Stimulated activated CD8-positive, alpha-beta memory T cell treated with anti-CD3 and anti-CD28 coated beads, Interleukin-4, amount 100 ng/mL, for 4 hours (primary cell): ENCODE measurements around the gene GDF3.
"Not testable (repeated sequence)": the region's sequence is repeated elsewhere in the genome, so short reads cannot be mapped to it uniquely, and the experiment has no call there.

Experiments used
- DNase-seq, 2 donors: peaks; one replicate each; pipeline ENCODE4 v3.0.0-alpha.2; 2020; ENCODE audit warnings: low read depth in 2 of 2, low spot score in 1 of 2

The GDF3 gene

DNA sequence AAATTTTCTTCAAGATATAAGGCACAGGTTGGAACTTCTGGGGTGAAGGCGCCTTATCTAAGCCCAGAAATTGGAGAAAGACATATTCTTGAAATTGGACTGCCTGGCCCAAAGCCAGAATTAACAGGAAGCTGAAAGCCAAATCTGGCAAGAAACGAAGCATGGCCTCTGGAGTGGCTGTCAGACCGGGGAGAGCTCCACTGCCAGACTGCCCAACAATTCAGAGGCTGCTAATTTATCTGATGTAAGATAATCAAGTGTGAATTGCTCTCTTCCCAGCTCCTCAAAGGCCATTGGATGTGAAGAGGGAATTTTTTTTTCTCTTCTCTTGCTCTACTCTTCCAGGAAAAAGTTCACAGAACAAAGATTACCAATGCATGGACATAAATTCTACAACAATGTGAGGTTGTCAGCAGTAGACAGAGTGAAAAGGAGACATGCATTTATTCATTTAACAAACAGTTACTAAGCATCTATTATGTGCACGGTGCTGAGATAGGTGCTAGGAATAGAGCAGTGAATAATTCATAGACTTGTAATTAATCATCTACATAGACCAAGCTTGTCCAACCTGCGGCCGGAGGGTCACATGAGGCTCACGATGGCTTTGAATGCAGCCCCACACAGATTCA lies at the start of gene GDF3:
TSS of gene GDF3 (minus strand) at position 210 of the 632 bp plus-strand sequence. CDS start at position 163, 47 bp downstream.
- DNase-seq = no peak

DNA sequence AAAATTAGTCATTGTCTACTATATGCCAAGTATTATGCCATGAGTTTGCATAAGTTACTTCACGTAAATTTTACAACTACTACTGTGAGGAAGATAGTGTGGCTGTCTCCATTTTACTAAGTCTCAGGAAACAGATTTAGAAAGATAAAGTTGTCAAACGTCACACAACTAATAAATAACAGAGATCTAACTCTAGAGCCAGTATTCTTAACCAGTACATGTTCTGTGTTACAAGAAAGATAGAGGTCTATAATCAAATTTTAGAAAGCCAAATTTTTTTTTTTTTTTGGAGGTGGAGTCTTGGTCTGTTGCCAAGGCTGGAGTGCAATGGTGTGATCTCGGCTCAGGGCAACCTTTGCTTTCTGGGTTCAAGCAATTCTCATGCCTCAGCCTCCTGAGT lies 37.4 kb upstream of the GDF3 start:
- no peak for DNase-seq

DNA sequence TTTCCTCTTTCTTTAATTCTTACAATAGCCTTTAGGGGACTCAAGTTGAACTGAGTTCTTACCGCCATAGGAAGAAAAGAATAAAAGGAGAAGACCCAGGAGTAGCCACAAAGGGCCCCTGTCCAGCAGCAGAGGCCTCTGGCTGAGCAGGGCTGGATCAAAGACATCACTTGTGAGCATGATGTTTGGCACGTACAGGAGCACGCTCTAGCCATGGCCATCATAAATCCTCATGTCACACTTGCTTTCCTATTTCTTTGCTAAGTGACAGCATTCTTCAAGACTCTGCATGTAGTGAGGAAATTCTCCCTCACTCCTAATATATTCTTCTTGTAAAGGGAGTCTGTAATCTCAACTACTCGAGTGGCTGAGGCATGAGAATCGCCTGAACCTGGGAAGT lies 35.9 kb upstream of the GDF3 start:
- no peak for DNase-seq

DNA sequence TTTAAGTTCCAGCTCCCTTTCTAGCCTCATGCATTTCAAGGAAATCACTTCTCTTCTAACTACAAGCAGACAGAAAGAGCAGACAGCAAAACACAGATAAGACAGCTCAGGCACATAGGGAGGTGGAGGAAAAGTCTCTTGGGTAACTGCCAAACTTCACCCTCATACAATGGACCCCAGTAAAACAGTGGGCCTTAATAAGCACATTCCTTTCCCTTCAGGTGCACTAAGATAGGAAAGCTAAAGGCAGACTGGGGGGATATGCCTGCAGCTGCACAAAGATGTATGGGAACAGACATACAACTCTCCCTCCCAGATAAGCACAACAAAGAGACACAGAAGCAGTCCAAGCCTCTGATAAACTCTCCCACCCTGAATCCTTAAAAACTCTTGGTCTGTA lies 35.4 kb upstream of the GDF3 start:
- DNase-seq = not testable (repeated sequence)

DNA sequence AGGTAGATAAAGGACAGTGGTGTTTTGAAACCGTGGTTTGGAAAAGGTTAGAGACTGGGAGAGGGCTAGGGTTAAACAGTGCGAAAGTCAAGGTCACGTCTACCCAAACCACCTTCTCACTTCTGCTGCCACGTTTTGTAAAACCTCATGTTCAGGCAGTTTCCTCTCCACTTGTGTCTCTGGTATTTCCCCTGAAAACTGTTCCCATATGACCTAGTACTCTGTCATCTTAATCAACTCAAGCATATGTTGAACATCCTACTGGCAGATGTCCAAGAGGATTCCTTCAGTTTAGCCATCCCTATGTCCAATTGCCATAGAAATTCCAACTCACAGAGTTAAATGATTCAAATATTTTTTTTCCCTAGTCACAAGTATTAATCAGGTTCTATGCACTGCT lies 34.2 kb upstream of the GDF3 start:
- DNase-seq = no peak

DNA sequence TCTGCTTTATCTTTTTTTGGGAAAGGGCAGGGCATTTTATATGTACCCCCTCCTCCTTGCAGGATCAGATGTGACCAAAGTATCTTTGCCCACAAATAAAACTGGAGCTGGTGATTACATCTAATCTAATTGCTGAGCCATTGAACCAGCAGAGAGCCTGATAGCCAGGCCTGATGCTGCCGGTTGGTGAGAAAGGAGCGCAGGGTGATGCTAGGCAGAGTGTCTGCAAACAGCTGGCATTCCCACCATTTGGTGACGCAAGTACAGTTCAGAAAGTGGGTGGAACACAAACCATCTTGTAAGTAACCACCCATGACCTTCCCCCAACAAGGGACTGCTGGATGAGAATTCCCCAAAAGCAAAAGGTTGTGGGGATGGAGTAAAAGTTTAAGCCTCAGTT lies 28.4 kb upstream of the GDF3 start:
- DNase-seq = no peak

DNA sequence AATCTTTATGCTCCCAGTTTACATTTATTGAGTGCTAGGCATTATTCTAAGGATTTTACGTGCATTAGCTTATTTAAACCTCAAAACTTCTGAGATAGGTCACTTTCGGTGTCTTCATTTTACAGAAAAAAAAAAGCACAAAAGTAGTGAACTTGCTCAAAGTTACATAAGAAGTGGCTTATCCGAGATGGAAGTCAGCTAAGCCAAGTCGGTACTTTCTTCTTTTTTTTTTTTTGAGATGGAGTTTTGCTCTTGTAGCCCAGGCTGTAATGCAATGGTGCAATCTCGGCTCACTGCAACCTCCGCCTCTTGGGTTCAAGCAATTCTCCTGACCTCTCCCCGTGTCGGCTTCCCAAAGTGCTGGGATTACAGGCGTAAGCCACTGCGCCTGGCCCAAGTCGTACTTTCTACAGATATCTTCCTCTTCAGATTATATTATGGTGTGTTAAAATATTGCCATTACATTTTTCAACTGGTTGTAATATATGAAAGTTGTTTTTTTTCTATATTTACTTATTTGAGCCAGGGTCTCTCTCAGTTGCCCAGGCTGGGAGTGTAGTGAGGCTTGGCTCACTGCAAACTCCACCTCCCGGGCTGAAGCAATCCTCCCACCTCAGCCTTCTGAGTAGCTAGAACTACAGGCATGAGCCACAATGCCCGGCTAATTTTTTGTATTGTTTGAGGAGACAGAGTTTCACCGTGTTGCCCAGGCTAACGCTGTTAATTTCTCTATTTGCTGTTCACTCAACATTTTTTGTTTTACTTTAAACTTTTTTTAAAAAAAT lies 24.6 kb upstream of the GDF3 start:
- no peak for DNase-seq

DNA sequence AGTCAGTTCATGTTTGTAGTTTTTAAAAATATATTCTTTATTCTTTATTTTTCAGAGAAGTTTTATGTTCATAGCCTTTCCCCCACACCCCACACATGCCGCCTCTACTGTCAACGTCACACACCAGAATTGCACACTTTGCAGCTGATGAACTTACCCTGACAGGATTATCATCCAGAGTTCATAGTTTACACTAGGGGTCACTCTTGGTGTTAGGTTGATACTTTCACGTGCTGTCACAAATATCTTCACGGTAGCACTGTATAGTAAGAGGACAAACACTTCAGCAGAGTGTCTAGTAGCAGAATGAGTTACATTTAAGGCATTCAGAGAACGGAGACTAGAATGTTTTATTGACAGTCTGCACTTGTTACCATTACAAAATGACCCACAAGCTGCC lies 20.8 kb upstream of the GDF3 start:
- no peak for DNase-seq

DNA sequence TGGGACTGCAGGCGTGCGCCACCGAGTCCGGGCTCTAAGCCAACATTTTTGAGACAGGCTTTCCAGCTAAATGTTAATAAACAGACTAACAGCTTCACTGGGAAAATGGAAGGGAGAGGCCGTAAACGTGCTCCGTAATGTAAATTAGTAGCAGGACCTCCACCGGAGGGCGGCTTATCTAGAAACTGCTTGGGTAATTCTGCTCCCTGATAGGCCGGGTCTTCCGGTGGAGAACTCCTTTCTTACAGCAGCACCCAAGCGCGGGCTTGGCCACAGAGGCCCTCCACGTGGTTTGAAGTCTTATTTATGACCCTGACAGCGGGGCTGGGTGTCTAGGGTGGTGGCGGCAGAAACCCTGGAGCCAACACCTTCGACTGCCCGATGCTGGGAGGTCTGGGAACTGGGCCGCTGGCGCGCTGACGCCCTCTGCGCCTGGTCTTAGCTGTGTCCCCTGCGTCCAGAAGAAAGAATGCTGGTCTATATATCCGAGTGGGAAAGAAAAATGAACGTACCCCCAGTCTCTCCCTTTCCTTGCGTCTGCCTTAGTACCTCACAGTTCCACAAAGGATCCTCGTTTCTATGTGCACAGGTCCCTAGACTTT lies 17.4 kb upstream of the GDF3 start:
- no peak for DNase-seq

DNA sequence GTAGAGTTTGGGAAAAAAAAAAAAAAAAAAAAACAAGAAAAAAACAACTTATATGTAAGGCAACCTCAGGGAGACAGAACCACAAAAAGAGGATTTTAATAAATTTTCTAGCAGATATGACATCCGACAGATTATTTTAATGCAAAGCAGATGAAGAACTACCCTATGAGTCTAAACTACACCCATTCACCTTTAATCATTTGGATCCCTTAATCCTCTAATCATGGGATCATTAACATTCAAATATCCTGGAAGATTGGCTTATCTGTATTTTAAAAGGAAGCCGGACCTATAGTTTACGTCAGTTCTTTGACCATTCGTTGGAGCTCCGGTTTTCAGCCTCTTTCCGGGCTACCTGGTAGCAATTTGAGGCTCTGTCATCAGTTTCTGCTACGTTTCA lies 15.6 kb upstream of the GDF3 start, which contains the start of gene DPPA3:
TSS of gene DPPA3 (plus strand) at position 301 of the 400 bp plus-strand sequence. CDS start 138 bp downstream, outside the sequence.
- no peak for DNase-seq

DNA sequence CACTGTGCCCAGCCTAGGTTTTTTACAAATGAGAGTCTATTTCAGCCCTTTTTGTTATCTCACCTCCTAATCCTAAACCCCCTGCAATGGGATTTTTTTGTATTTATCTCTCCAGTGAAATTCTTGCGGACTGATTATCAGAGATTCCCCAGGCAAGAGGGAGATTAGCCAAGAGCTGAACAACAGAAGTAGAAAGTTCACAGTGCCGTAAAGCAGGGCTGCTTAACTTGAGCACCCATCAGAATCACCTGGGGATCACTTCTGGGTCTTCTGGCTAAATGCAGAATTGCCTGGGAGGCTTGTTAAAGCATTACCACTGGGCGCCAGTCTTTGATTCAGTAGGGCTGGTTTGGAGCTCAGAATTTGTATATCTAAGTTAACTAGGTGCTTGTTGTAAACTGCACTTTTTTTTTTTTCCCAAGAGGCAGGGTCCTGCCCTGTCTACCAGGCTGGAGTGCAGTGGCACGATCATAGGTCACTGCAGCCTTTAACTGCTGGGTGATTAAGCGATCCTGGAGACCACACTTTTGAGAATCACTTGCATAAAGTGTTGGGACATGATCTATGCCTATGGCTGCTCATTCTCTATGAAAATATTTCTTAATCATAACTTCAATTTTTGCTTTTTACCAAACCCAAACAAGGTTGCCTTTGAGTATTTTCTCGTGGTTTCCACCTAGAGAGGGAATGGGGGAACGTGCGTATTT lies 14.5 kb upstream of the GDF3 start:
- no peak for DNase-seq

DNA sequence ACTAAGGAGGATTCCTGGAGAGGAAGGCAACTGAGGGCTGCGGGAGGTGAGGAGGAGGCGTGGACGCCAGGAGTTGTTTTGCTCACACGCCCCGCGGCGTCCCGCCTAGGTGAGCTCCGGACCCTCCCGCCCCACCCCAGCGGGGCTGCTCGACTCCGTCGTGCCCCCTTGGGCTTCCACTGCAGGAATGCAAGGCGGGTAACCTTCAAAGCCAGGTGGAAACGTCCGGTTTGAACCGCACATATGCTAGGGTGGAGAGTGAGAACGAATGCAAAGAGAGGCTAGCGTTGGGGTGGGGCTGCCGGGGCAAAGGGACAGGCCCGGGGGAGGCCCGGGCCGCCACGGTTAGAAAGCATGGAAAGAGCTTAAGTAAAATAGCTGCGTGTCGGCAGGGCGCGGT lies 10.3 kb upstream of the GDF3 start:
- no peak for DNase-seq

DNA sequence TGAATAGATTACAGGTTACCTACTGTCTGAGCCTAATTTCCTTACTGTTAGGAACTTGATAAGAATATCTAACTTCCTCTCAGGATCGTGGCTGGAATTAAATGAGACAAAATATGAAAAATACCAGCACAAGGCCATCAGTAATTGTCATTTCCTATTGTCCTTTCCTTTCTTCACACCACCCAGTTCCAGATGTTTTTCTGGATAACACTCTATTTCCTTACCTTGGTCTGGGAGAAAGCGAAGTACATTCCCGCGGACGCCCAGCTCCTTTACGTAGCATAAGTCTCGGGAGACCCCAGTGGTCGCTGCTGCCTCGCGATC lies 376 bp downstream of the GDF3 start:
- DNase-seq = no peak

DNA sequence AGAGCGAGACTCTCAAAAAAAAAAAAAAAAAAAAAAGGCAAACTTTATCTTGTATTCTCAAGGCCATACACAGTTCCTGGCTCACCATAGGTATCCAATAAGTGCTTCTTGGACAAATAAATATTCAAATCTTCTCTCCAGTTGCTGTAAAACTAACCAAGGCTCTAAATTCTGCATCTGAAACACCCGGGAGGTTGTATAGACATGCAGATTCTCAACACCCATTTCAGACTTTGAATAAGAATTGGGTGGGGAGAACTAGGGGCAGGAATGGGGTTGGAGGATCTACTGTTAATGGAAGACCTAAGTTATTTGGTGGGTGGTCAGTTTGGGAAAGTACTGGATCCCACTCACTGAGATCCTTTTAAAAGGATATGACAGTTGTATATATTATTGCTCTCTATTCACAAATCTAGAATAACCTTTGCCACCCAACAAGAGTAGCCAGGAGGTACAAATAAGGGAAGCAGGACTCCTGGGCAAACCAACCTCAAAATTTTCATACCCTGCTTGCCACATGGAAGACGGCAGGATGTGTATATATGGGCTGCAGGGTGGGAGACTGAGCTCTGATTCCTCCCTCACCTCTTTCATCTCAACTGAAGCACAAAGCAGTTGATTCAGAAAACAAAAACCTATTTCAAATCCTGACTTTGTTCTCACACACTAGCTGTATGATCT lies 879 bp downstream of the GDF3 start:
- DNase-seq = no peak

DNA sequence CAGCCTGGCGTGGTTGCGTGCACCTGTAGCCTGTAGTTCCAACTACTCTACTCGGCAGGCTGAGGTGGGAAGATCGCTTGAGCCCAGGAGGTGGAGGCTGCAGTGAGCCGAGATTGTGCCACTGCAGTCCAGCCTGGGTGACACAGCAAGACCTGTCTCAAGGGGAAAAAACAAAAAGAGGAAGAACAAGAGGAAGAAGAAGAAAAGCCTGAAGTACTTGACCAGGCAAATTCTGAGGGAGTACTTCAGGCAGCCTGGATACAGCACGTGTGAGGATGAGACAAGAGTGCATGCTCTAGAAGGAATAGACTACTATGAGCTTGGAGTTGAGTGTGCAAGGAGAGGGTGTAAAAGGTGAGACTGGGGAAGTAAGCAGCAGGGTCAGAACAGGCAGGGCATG lies 1.8 kb downstream of the GDF3 start:
- no peak for DNase-seq

DNA sequence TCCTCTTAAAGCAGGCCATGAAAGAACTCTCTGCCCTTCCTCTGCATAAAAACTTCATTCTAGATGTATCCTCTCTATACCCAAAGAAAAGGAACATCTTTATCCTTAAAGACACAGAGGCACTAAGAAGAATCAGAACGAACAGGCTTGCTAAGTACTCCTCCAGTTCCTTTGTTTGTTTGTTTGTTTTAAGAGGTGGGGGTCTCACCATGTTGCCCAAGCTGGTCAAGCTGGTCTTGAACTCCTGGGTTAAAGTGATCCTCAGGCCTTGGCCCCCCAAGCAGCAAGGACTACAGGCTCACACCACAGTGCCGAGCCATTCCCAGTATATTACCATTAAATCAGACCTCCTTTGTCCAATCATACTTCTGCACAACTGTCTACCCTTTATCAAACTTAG lies 14.0 kb downstream of the GDF3 start:
- DNase-seq = no peak

DNA sequence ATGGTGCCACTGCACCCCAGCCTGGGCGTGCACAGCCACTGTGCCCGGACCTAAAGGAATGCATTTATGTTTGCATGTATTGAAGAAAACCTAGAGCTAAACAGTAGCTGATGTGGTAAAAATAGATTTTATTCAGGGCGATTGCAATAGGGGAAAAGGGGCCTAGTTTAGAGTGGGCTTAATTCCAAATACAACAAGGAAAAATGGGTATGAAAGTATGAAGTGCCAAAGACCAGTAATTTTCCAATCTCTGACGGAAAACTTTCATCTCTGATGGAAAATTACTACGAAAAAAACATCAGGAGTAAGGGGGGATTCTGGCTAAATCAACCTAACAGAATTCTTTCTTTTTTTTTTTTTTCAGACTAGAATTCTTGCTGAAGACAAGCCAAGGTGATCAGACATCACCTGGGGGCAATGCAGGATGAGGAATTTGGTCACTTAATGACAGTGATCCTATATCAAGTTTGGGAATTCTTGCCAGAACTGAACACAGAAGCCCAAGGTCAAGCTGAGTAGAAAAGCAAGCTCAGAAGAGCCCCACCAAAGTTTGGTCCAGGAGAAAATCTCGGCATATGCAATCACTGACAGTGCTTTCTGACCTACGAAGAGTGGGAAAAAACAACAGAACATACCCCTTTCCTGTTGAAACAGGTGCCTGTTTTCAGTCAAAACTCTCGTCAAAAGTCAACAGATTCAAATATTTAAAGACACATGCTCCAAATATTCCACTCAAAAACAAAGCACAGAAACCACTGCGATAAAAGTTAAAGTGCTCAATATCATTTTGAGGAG lies 16.1 kb downstream of the GDF3 start:
- no peak for DNase-seq

DNA sequence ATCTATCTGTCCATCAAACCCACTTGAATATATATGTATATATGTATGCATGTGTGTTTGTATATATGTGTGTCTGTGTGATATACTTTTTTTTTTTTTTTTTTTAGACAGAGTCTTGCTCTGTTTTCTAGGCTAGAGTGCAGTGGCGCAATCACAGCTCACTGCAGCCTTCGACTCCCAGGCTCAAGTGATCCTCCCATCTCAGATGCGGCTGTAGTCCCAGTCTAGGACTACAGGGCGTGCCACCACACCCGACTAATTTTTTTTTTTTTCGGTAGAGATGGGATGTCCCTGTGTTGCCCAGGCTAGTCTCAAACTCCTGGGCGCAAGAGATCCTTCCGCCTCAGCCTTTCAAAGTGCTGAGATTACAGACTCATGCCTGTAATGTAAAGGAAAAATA lies 16.8 kb downstream of the GDF3 start:
- no peak for DNase-seq

DNA sequence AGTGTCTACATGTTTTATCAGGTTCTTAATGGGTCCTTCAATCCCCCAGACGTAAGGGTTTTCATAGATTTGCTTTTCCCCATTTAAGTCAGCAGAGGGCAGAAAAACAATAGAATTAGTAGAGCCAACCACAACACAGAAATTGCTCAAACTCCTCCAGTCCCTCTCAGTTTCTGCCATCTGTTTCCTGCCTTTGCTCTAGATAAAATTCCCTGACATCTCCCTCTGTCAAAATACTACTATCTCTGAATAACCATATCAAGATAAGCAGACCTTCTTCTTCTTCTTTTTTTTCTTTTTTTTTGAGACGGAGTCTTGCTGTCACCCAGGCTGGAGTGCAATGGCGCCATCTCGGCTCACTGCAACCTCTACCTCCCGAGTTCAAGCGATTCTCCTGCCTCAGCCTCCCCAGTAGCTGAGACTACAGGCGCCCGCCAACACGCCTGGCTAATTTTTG lies 18.1 kb downstream of the GDF3 start:
- not testable (repeated sequence) for DNase-seq

DNA sequence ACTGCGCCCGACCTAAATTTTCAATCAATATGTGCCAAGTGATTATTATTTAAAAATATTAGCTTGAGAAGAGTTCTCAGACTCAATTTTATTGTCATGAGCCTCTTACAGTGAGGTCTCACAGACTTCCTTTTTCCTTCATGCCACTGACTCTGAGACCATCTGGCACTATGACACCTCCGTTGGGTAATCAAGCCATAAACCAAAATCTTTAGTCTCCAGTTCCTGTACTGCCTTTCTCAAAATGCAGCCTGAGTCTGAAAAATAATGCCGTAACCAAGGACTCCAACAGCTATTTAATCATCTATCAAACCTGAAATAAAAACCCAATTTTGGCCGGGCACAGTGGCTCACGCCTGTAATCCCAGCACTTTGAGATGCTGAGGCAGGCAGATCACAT lies 20.1 kb downstream of the GDF3 start:
- DNase-seq = not testable (repeated sequence)
